Stimulated activated CD4-positive, alpha-beta T cell treated with anti-CD3 and anti-CD28 coated beads, Interleukin-15, amount 100 ng/mL, for 48 hours (primary cell): ENCODE results near the gene GRIN3A.

Experiments
- DNase-seq, 2 donors: peaks; one replicate each; pipeline ENCODE4 v3.0.0-alpha.2; 2020; ENCODE audit warnings: low read depth in 2 of 2

GRIN3A gene

GRCh38 chr9:101527066-101527465 is 211.4 kb downstream of the GRIN3A start:
- DNase-seq = no peak

GRCh38 chr9:101524371-101524770 is 214.1 kb downstream of the GRIN3A start:
- DNase-seq = no peak
